C4-2B (cell line): ENCODE measurements around the gene DHDH.
A peak's percentile ranks its signal among the peaks of the same experiment; 100 is the strongest.

Experiments used
- H3K27ac ChIP-seq: fragments of 450-650 bp; 2 replicates; pipeline ENCODE4 v1.5.1; 2017
- ZFX ChIP-seq: fragments of 450-650 bp; IDR thresholded peaks from 2 replicates; pipeline ENCODE4 v1.6.1; 2017
- TF ChIP-seq, protein P1 (sequence below): fragments of 450-650 bp; conservative IDR thresholded peaks from 2 replicates; pipeline ENCODE4 v1.5.1; 2017; ENCODE audit warnings: mild to moderate bottlenecking

Gene DHDH

DNA sequence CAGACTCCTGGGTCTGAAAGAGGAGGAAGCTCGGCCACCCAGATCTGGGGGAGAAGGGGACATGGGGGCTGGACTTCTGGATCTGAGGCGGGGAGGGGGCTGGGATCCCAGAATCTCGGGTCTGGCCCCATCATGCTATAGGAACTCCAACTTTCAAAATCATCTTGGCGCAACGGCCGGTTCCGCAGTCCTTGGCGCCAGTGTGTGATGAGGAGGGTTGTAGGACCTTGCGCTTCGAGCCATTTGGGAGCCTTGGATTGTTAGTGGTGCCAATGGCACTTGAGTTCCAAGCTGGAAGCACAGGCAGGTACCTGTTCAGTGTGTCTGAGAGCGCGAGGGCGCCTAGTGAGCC, 60.5 kb downstream of the DHDH start:
- TF ChIP-seq ZFX = no peak
- TF ChIP-seq, protein P1, sequence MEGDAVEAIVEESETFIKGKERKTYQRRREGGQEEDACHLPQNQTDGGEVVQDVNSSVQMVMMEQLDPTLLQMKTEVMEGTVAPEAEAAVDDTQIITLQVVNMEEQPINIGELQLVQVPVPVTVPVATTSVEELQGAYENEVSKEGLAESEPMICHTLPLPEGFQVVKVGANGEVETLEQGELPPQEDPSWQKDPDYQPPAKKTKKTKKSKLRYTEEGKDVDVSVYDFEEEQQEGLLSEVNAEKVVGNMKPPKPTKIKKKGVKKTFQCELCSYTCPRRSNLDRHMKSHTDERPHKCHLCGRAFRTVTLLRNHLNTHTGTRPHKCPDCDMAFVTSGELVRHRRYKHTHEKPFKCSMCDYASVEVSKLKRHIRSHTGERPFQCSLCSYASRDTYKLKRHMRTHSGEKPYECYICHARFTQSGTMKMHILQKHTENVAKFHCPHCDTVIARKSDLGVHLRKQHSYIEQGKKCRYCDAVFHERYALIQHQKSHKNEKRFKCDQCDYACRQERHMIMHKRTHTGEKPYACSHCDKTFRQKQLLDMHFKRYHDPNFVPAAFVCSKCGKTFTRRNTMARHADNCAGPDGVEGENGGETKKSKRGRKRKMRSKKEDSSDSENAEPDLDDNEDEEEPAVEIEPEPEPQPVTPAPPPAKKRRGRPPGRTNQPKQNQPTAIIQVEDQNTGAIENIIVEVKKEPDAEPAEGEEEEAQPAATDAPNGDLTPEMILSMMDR = no peak
- peak overlapping the region; percentile 92 for H3K27ac ChIP-seq
